Duodenal mucosa (tissue), 2 donors: ENCODE results near the gene EIF5A2.
A peak's percentile ranks its signal among the peaks of the same experiment; 100 is the strongest.
"Not testable (repeated sequence)": the region's sequence is repeated elsewhere in the genome, so short reads cannot be mapped to it uniquely, and the experiment has no call there.

Source experiments
- H3K27ac ChIP-seq: one replicate; pipeline ENCODE4 v1.7.0; 2013; ENCODE audit warnings: low read depth, low read length
- H3K27me3 ChIP-seq, 2 donors: one replicate each; pipeline ENCODE4 v1.7.0; 2013; ENCODE audit warnings: low read length in 2 of 2, control low read depth in 1 of 2; ENCODE audit not compliant: insufficient read depth in 2 of 2, control insufficient read depth in 1 of 2
- H3K36me3 ChIP-seq, 2 donors: one replicate each; pipeline ENCODE4 v1.7.0; 2013; ENCODE audit warnings: low read length in 2 of 2, control low read depth in 1 of 2; ENCODE audit not compliant: insufficient read depth in 2 of 2, control insufficient read depth in 1 of 2
- H3K4me1 ChIP-seq, 2 donors: one replicate each; pipeline ENCODE4 v1.7.0; 2013; ENCODE audit warnings: low read length in 2 of 2, control low read depth in 1 of 2; ENCODE audit not compliant: insufficient read depth in 2 of 2, control insufficient read depth in 1 of 2
- H3K4me3 ChIP-seq, 2 donors: one replicate each; pipeline ENCODE4 v1.7.0; 2013; ENCODE audit warnings: low read length in 2 of 2, low read depth in 1 of 2
- H3K9ac ChIP-seq, 2 donors: one replicate each; pipeline ENCODE4 v1.7.0; 2013; ENCODE audit warnings: low read length in 2 of 2, low read depth in 1 of 2
- H3K9me3 ChIP-seq, 2 donors: one replicate each; pipeline ENCODE4 v1.7.0; 2013; ENCODE audit warnings: low read length in 2 of 2, control low read depth in 1 of 2; ENCODE audit not compliant: control insufficient read depth in 1 of 2

EIF5A2 gene

GRCh38 chr3:170908235-170909116, at the start of gene EIF5A2:
EIF5A2 (minus strand) TSS chr3:170908637; CDS start chr3:170907806, 831 bp downstream.
- Histone ChIP-seq H3K27me3 (peaks cover 0 to 5% of the 10 kb centered on the region in 2 donors), H3K4me3 (peak within 1 kb of the TSS; percentile 68 to 77), H3K36me3 (no peaks in the 10 kb centered on the region), H3K4me1 (peaks cover 9 to 12% of the 10 kb centered on the region in 2 donors), H3K27ac (no peak within 1 kb of the TSS), H3K9ac (peak within 1 kb of the TSS in 1 of 2 donors; percentile 56), H3K9me3 (peaks cover 8 to 13% of the 10 kb centered on the region in 2 donors)

DNA sequence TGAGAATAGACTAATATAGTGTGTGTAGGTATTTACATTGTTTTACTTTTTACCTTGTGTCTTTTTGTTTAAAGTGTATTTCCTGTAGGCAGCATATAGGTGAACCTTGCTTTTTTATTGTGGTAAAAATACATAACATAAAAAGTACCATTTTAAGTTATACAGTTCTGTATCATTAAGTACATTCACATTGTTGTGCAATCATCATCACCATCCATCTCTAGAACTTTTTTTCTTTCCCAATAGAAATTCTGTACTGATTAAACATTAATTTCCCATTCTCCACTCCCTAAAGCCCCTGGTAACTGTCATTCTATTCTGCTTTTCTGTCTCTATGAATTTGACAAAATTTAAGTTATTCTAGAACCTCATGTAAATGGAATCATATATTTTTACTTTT, 48.2 kb upstream of the EIF5A2 start:
- no peak overlapping the region for H3K4me3 ChIP-seq
- no peak overlapping the region for H3K9ac ChIP-seq
- H3K27ac ChIP-seq: no peak overlapping the region
- no peaks in the 10 kb centered on the region for H3K9me3 ChIP-seq
- no peaks in the 10 kb centered on the region for H3K36me3 ChIP-seq
- H3K4me1 ChIP-seq: peaks cover 0 to 1% of the 10 kb centered on the region in 2 donors
- no peaks in the 10 kb centered on the region for H3K27me3 ChIP-seq

DNA sequence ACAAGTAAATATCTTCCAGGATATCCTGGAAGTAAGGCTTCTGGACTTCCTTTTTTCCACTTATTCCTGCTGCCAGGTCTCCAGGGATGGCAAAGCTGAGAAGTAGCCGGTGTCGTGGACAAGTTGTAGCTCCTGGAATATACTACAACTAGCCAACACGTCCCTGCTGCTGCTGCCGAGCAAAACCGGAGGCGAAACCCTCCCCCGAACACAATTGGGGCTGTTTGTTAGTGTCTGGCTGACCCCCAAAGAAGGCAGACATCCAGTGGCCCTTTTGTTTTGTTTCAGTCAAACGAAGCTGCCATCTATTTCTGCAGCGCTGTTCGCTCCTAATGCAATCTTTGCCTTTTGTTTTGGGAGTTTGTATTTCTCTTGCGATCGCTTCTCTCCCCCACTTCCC, 45.3 kb upstream of the EIF5A2 start:
- Histone ChIP-seq H3K9ac (no peak overlapping the region), H3K27me3 (no peaks in the 10 kb centered on the region), H3K36me3 (no peaks in the 10 kb centered on the region), H3K9me3 (no peaks in the 10 kb centered on the region), H3K27ac (no peak overlapping the region), H3K4me3 (no peak overlapping the region), H3K4me1 (no peaks in the 10 kb centered on the region)

DNA sequence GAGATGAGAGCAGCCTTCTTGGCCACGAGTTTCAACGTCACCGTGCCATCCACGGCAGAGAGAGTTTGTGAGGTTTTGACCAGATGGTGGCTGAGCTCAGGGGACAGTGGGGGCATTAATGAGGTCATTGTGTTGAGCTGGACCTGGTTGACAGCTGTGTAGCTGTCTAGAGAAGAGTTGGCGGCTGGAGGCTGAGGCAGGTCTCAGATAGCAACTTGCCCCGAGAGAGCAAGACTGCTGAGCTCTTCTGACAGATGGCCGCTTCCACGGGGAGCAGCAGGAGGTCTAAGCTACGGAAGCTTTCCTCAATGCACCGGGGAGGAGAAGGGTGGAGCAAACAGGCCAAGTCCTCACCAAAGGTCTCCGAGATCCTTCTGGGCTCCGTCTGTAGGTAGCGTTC, 44.8 kb upstream of the EIF5A2 start:
- Histone ChIP-seq H3K9ac (no peak overlapping the region), H3K27me3 (no peaks in the 10 kb centered on the region), H3K9me3 (no peaks in the 10 kb centered on the region), H3K27ac (no peak overlapping the region), H3K4me1 (no peaks in the 10 kb centered on the region), H3K36me3 (no peaks in the 10 kb centered on the region), H3K4me3 (no peak overlapping the region)

GRCh38 chr3:170949211-170949610, 40.8 kb upstream of the EIF5A2 start:
- no peak overlapping the region for H3K4me3 ChIP-seq
- H3K36me3 ChIP-seq: no peaks in the 10 kb centered on the region
- no peaks in the 10 kb centered on the region for H3K27me3 ChIP-seq
- H3K9me3 ChIP-seq: no peaks in the 10 kb centered on the region
- H3K9ac ChIP-seq: no peak overlapping the region
- no peak overlapping the region for H3K27ac ChIP-seq
- no peaks in the 10 kb centered on the region for H3K4me1 ChIP-seq

DNA sequence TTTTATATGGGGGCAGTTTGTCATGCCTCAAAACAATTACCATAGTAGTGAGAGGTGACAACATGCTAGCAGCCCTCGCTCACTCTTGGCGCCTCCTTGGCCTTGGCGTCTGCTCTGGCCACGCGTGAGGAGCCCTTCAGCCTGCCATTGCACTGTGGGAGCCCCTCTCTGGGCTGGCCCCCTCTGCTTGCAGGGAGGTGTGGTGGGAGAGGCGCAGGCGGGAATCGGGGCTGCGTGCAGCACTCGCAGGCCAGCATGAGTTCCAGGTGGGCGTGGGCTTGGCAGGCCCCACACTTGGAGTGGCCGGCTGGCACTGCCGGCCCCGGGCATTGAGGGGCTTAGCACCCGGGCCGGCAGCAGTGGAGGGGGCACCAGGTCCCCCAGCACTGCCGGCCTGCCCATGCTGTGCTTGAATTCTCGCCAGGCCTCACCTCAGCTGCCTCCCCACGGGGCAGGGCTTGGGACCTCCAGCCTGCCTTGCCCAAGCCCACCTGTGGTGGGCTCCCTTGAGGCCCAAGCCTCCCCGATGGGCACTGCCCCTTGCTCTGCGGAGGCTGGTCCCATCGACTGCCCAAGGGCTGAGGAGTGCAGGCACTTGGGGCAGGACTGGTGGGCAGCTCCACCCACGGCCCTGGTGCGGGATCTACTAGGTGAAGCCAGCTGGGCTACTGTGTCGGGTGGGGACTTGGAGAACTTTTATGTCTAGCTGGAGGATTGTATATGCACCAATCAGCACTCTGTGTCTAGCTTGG, 38.8 kb upstream of the EIF5A2 start:
- H3K9ac ChIP-seq: no peak overlapping the region
- H3K36me3 ChIP-seq: no peaks in the 10 kb centered on the region
- H3K4me1 ChIP-seq: no peaks in the 10 kb centered on the region
- H3K27ac ChIP-seq: no peak overlapping the region
- H3K27me3 ChIP-seq: no peaks in the 10 kb centered on the region
- H3K9me3 ChIP-seq: no peaks in the 10 kb centered on the region
- no peak overlapping the region for H3K4me3 ChIP-seq

- H3K4me1 ChIP-seq: no peaks in the 10 kb centered on the region
- no peak overlapping the region for H3K27ac ChIP-seq
- no peaks in the 10 kb centered on the region for H3K36me3 ChIP-seq
- no peak overlapping the region for H3K4me3 ChIP-seq
- no peak overlapping the region for H3K9ac ChIP-seq
- H3K9me3 ChIP-seq: peaks cover 3 to 6% of the 10 kb centered on the region in 2 donors
- no peaks in the 10 kb centered on the region for H3K27me3 ChIP-seq
These were observed 33.6 kb upstream of the EIF5A2 start for GRCh38 chr3:170942011-170942410.

GRCh38 chr3:170941551-170941950, 33.1 kb upstream of the EIF5A2 start:
- Histone ChIP-seq H3K27ac (no peak overlapping the region), H3K4me3 (no peak overlapping the region), H3K9me3 (peaks cover 3 to 6% of the 10 kb centered on the region in 2 donors), H3K27me3 (no peaks in the 10 kb centered on the region), H3K36me3 (no peaks in the 10 kb centered on the region), H3K9ac (no peak overlapping the region), H3K4me1 (no peaks in the 10 kb centered on the region)

- H3K9ac ChIP-seq, H3K36me3 ChIP-seq, H3K4me1 ChIP-seq, H3K4me3 ChIP-seq, H3K27ac ChIP-seq, H3K27me3 ChIP-seq, H3K9me3 ChIP-seq: not testable (repeated sequence)
These were observed 24.6 kb upstream of the EIF5A2 start for GRCh38 chr3:170933039-170933438.

- not testable (repeated sequence) for H3K9me3 ChIP-seq, H3K4me1 ChIP-seq, H3K27me3 ChIP-seq, H3K9ac ChIP-seq, H3K4me3 ChIP-seq, H3K36me3 ChIP-seq, H3K27ac ChIP-seq
These were observed 15.1 kb upstream of the EIF5A2 start for GRCh38 chr3:170923553-170923952.
